MCF 10A (cell line): ENCODE measurements around the gene NUP85. TPM values are rescaled to one million over a fixed set of nuclear protein-coding genes. Genes with fewer than 3 reads are reported as not detected.
"Not testable (repeated sequence)": the region's sequence is repeated elsewhere in the genome, so short reads cannot be mapped to it uniquely, and the experiment has no call there.

Source experiments
- BruUV-seq: library from RNA; stranded (reverse); fragments of 400-500 nt; replicated peaks from 2 replicates; lab custom pipeline; 2021; lab: Mats Ljungman, UMichigan
- CTCF ChIA-PET: fragments of 300-600 bp; sonication (Branson Sonifier 250); formaldehyde crosslinking; extraction: SDS; loops from one replicate; lab custom pipeline; 2021; ENCODE audit warnings: antibody characterized with exemption, inconsistent platforms; lab: Yijun Ruan, JAX
- POLR2A ChIA-PET: fragments of 300-600, 350-650 bp; sonication (Branson Sonifier 250); formaldehyde crosslinking; extraction: SDS; loops from one replicate; lab custom pipeline; 2020; ENCODE audit warnings: antibody characterized with exemption, inconsistent platforms; lab: Yijun Ruan, JAX
- DNase-seq: peaks from one replicate; pipeline ENCODE4 v3.0.0-alpha.2; 2018; ENCODE audit not compliant: unreplicated experiment
- H3K27ac Mint-ChIP-seq: one replicate; pipeline ENCODE4 v1.8.0; 2022; ENCODE audit warnings: mild to moderate bottlenecking, low read depth, mixed read lengths; ENCODE audit not compliant: unreplicated experiment
- H3K27me3 Mint-ChIP-seq: one replicate; pipeline ENCODE4 v1.8.0; 2022; ENCODE audit warnings: mixed read lengths; ENCODE audit not compliant: insufficient read depth, unreplicated experiment
- H3K36me3 Mint-ChIP-seq: one replicate; pipeline ENCODE4 v1.8.0; 2022; ENCODE audit warnings: mild to moderate bottlenecking, moderate library complexity, mixed read lengths; ENCODE audit not compliant: insufficient read depth, unreplicated experiment
- H3K4me1 Mint-ChIP-seq: one replicate; pipeline ENCODE4 v1.8.0; 2022; ENCODE audit warnings: mixed read lengths; ENCODE audit not compliant: insufficient read depth, unreplicated experiment
- H3K4me3 Mint-ChIP-seq: one replicate; pipeline ENCODE4 v1.8.0; 2022; ENCODE audit warnings: mild to moderate bottlenecking, moderate library complexity, mixed read lengths; ENCODE audit not compliant: unreplicated experiment
- H3K9me3 Mint-ChIP-seq: one replicate; pipeline ENCODE4 v1.8.0; 2022; ENCODE audit warnings: mixed read lengths; ENCODE audit not compliant: unreplicated experiment
- CTCF ChIP-seq: fragments of 200-600 bp; IDR thresholded peaks from one replicate; pipeline ENCODE4 v1.8.0; 2022; ENCODE audit warnings: antibody characterized with exemption, mild to moderate bottlenecking; ENCODE audit not compliant: unreplicated experiment
- intact Hi-C: fragments of 100-400 bp; cut with micrococcal nuclease; formaldehyde crosslinking; loops from 2 replicates; pipeline ENCODE4 v1.14.1; 2022
- total RNA-seq: library from RNA; stranded (reverse); gene quantifications from 2 replicates; pipeline ENCODE4 v1.2.3, GENCODE V29; 2022

The NUP85 gene
- total RNA-seq, 1 experiment from 2014 or later: 42.3 TPM

- POLR2A ChIA-PET: interaction anchor here (0.7 to 6.8 kb wide), 5 partner anchors 11 to 122 kb away, joined by 3 to 142 read pairs (median 23); partner anchors contain the start of genes GGA3, MRPS7 and SLC25A19
- CTCF ChIA-PET: interaction anchor here (0.5 to 1.0 kb wide), 2 partner anchors 122 to 663 kb away, joined by 3 read pairs; no protein-coding TSS in a partner anchor
- no TSS peak for BruUV-seq
- no peaks in the 10 kb centered on the region for H3K27me3 Mint-ChIP-seq
- intact Hi-C loops: no loop called here
- DNase-seq: no peak
- TF ChIP-seq CTCF: no peak
- peak overlapping the region; percentile 74 for H3K4me3 Mint-ChIP-seq
- peaks cover 13% of the 10 kb centered on the region for H3K36me3 Mint-ChIP-seq
- H3K4me1 Mint-ChIP-seq: peaks cover 28% of the 10 kb centered on the region
- H3K27ac Mint-ChIP-seq: no peak overlapping the region
- no peaks in the 10 kb centered on the region for H3K9me3 Mint-ChIP-seq
These were observed 67.3 kb downstream of the NUP85 start for GRCh38 chr17:75272848-75273184.

DNA sequence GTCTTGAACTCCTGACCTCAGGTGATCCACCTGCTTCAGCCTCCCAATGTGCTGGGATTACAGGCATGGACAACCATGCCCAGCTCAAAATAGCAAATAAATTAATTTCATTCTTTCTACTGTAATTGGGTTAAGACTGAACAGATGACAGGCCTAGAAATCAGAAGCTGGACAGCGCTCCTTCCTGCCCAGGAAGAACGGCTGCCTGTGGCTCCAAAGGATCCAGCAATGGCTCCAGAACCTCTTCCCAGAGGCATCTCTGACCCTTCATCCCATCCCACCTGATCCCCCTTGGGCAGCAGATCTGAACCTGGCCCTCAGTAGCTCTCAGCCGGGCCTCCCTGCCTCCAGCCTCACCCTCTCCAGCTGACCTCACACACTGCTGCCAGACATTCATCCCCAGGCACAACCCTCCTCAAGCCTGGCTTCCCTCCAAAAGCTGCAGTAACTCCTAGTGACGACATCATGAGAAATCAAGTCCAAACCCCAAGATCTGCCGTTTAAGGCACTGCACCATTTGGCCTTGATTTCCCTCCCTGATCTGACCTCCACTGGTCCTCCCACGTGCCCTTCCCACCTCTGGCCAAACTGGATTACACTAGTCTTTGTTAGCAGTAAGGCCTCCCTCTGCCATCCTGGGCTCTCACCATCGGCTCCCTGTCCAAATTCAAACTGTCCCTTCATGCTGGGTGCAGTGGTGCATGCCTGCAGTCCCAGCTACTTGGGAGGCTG, 68.7 kb downstream of the NUP85 start:
- H3K4me1 Mint-ChIP-seq: peaks cover 31% of the 10 kb centered on the region
- intact Hi-C loops: loop anchor here (2.0 kb wide), 1 partner anchor 243 kb away; the partner anchor contains the start of gene TSEN54
- CTCF ChIA-PET: interaction anchor here (0.5 to 1.3 kb wide), 2 partner anchors 17 to 68 kb away, joined by 3 to 4 read pairs; no protein-coding TSS in a partner anchor
- H3K27me3 Mint-ChIP-seq: no peaks in the 10 kb centered on the region
- TF ChIP-seq CTCF: no peak
- H3K36me3 Mint-ChIP-seq: peaks cover 18% of the 10 kb centered on the region
- H3K9me3 Mint-ChIP-seq: no peaks in the 10 kb centered on the region
- peak overlapping the region; percentile 38 for H3K4me3 Mint-ChIP-seq
- POLR2A ChIA-PET: interaction anchor here (0.6 to 6.8 kb wide), 4 partner anchors 13 to 120 kb away, joined by 3 to 142 read pairs (median 8); partner anchors contain the start of genes GGA3, MRPS7 and SLC25A19
- BruUV-seq: no TSS peak
- no peak overlapping the region for H3K27ac Mint-ChIP-seq
- DNase-seq: peak; percentile 82

GRCh38 chr17:75277664-75278071, 72.2 kb downstream of the NUP85 start:
- POLR2A ChIA-PET: interaction anchor here (0.5 to 3.8 kb wide), 12 partner anchors 8 to 1811 kb away, joined by 3 to 35 read pairs (median 3); partner anchors contain the start of genes ACOX1, GGA3, MRPS7 and NUP85

GRCh38 chr17:75280189-75280588, 74.7 kb downstream of the NUP85 start:
- CTCF ChIA-PET: not testable (repeated sequence)

More at GRCh38 chr17:75277664-75278071, 72.2 kb downstream of the NUP85 start:
- intact Hi-C loops: no loop called here
- peak overlapping the region; percentile 27 for H3K4me3 Mint-ChIP-seq
- DNase-seq: no peak
- no peak for TF ChIP-seq CTCF
- CTCF ChIA-PET: interaction anchor here (1.0 to 1.4 kb wide), 3 partner anchors 11 to 126 kb away, joined by 3 read pairs; partner anchors contain the start of gene SLC25A19
- peaks cover 19% of the 10 kb centered on the region for H3K4me1 Mint-ChIP-seq
- H3K36me3 Mint-ChIP-seq: peaks cover 37% of the 10 kb centered on the region
- H3K27ac Mint-ChIP-seq: peak overlapping the region; percentile 88
- H3K27me3 Mint-ChIP-seq: no peaks in the 10 kb centered on the region
- H3K9me3 Mint-ChIP-seq: no peaks in the 10 kb centered on the region
- no TSS peak for BruUV-seq

More at GRCh38 chr17:75280189-75280588, 74.7 kb downstream of the NUP85 start:
- H3K9me3 Mint-ChIP-seq, intact Hi-C loops, H3K27ac Mint-ChIP-seq, H3K4me3 Mint-ChIP-seq, DNase-seq, BruUV-seq, H3K27me3 Mint-ChIP-seq: not testable (repeated sequence)
- H3K4me1 Mint-ChIP-seq: peaks cover 12% of the 10 kb centered on the region
- peaks cover 43% of the 10 kb centered on the region for H3K36me3 Mint-ChIP-seq
- POLR2A ChIA-PET: interaction anchor here (2.2 kb wide), 1 partner anchor 9 kb away, joined by 7 read pairs; the partner anchor contains the start of gene MIF4GD
